Stimulated activated naive B cell treated with anti-CD40 and anti-IgM and Interleukin-4, amounts not matched to agents 10 μg/mL and 1 μg/mL and 100 μg/mL, for 72 hours (primary cell): ENCODE results near the gene PBX1.
"Not testable (repeated sequence)": the region's sequence is repeated elsewhere in the genome, so short reads cannot be mapped to it uniquely, and the experiment has no call there.

Experiments used
- ATAC-seq, 2 donors: fragments of 150-1000 bp; cut with Tn5 transposase; replicated peaks; 2 replicates each; pipeline ENCODE4 v1.10.0; 2021; ENCODE audit warnings: moderate library complexity in 1 of 2
- DNase-seq: peaks from one replicate; pipeline ENCODE4 v3.0.0; 2021
- H3K27ac Mint-ChIP-seq: one replicate; pipeline ENCODE4 v1.8.0; 2022; ENCODE audit warnings: mild to moderate bottlenecking, mixed read lengths
- H3K27me3 Mint-ChIP-seq, 2 donors: one replicate each; pipeline ENCODE4 v1.8.0; 2022; ENCODE audit warnings: mixed read lengths in 2 of 2
- H3K36me3 Mint-ChIP-seq, 2 donors: one replicate each; pipeline ENCODE4 v1.8.0; 2022; ENCODE audit warnings: mixed read lengths in 2 of 2, mild to moderate bottlenecking in 1 of 2
- H3K4me1 Mint-ChIP-seq, 2 donors: one replicate each; pipeline ENCODE4 v1.8.0; 2022; ENCODE audit warnings: mixed read lengths in 2 of 2, mild to moderate bottlenecking in 1 of 2
- H3K4me3 Mint-ChIP-seq, 2 donors: one replicate each; pipeline ENCODE4 v1.8.0; 2022; ENCODE audit warnings: mild to moderate bottlenecking in 2 of 2, mixed read lengths in 2 of 2, moderate library complexity in 1 of 2
- H3K9me3 Mint-ChIP-seq, 2 donors: one replicate each; pipeline ENCODE4 v1.8.0; 2022; ENCODE audit warnings: mixed read lengths in 2 of 2, mild to moderate bottlenecking in 1 of 2

The PBX1 gene

DNA sequence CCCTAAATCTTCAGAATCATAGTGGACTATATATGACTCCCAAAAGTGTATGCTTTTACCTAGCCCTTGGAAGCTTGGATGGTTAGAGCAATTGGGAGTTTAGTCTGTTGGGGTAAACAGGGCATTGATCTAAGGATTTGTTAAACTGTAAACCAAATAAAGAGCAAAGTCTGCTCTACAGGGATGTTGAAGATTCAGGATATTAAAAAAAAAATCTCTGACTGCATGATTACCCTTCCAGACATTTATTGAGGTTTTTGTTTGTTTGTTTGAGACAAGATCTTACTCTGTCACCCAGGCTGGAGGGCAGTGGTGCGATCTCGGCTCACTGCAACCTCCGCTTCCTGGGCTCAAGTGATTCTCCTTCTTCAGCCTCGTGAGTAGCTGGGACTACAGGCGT lies 31.6 kb downstream of the PBX1 start:
- Mint-ChIP-seq H3K27me3 (peaks cover 8 to 35% of the 10 kb centered on the region in 2 donors), H3K9me3 (peaks cover 0 to 4% of the 10 kb centered on the region in 2 donors), H3K4me3 (no peak overlapping the region), H3K4me1 (no peaks in the 10 kb centered on the region), H3K27ac (no peak overlapping the region), H3K36me3 (no peaks in the 10 kb centered on the region)
- DNase-seq, result no peak
- no peak for ATAC-seq

DNA sequence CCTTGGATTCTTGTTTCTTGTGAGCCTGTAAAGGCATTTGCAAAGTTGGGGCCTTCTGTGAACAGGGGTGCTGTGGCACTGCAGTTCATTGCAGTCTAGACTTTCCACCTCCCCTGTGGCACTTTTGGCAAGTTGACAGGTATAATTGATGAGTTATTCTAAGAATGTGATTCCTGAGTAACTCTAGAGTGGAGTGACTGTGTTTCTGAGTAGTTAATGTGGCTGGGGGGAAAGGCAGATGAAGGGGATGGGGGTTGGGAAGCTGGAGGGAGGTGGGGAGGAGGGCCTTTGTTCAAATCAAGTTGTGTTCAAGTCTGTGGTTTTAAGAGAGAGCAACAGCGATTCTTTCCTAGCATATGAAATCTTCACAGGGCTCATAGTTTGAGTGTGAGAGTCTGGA lies 32.9 kb downstream of the PBX1 start:
- ATAC-seq (no peak), DNase-seq (no peak)
- H3K4me3 Mint-ChIP-seq, result no peak overlapping the region
- no peaks in the 10 kb centered on the region for H3K36me3 Mint-ChIP-seq
- peaks cover 0 to 1% of the 10 kb centered on the region in 2 donors for H3K9me3 Mint-ChIP-seq
- peaks cover 4 to 25% of the 10 kb centered on the region in 2 donors for H3K27me3 Mint-ChIP-seq
- no peaks in the 10 kb centered on the region for H3K4me1 Mint-ChIP-seq
- no peak overlapping the region for H3K27ac Mint-ChIP-seq

DNA sequence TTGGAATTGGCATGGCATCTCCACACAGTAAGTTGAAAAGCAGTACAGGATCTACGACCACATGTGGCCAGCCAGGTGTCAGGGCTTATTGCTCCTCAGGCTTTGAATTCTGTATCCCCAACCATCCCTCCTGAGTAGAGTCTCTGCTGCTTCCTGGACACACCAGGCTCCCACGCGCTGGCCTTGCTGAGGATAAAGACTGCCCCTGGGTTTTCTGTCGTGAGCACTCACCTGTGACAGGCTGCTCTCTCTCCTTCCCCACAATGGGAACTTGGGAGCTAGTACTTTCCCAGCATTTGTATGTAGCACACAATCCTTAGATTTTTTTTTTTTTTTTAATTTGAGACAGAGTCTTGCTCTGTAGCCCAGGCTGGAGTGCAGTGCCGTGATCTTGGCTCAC lies 33.6 kb downstream of the PBX1 start:
- ATAC-seq (no peak), DNase-seq (no peak)
- Mint-ChIP-seq H3K27ac (no peak overlapping the region), H3K36me3 (no peaks in the 10 kb centered on the region), H3K27me3 (peaks cover 4 to 19% of the 10 kb centered on the region in 2 donors), H3K9me3 (peaks cover 0 to 1% of the 10 kb centered on the region in 2 donors), H3K4me1 (no peaks in the 10 kb centered on the region), H3K4me3 (no peak overlapping the region)

DNA sequence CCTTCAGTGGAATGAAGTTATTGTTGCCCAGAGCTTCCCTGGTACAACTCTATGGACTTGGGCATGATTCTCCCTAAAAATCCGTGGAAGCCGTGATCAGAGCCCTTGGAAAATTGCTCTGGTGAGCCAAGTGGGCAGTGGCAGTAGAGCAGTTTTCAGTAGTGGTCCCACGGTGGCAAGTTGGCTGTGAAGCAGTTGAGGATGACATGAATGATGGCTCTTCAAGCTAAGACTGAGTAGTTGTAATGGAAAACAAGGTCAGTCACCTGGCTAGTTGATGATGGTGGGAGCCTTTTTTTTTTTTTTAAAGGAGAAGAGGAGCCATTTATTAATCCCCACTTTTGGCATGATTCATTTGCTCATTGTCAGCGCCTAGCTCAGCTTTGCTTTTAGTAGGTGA lies 36.2 kb downstream of the PBX1 start:
- H3K27me3 Mint-ChIP-seq, result peaks cover 0 to 4% of the 10 kb centered on the region in 2 donors
- ATAC-seq, result no peak
- no peaks in the 10 kb centered on the region for H3K4me1 Mint-ChIP-seq
- H3K9me3 Mint-ChIP-seq, result peaks cover 0 to 1% of the 10 kb centered on the region in 2 donors
- H3K4me3 Mint-ChIP-seq, result no peak overlapping the region
- DNase-seq, result no peak
- no peak overlapping the region for H3K27ac Mint-ChIP-seq
- H3K36me3 Mint-ChIP-seq, result no peaks in the 10 kb centered on the region

GRCh38 chr1:164596172-164596571 lies 37.2 kb downstream of the PBX1 start:
- H3K27ac Mint-ChIP-seq, result no peak overlapping the region
- no peaks in the 10 kb centered on the region for H3K36me3 Mint-ChIP-seq
- H3K4me1 Mint-ChIP-seq, result no peaks in the 10 kb centered on the region
- DNase-seq, result no peak
- peaks cover 0 to 1% of the 10 kb centered on the region in 2 donors for H3K9me3 Mint-ChIP-seq
- peaks cover 0 to 4% of the 10 kb centered on the region in 2 donors for H3K27me3 Mint-ChIP-seq
- no peak for ATAC-seq
- no peak overlapping the region for H3K4me3 Mint-ChIP-seq

- no peaks in the 10 kb centered on the region for H3K36me3 Mint-ChIP-seq
- no peaks in the 10 kb centered on the region for H3K9me3 Mint-ChIP-seq
- no peak overlapping the region for H3K27ac Mint-ChIP-seq
- no peaks in the 10 kb centered on the region for H3K4me1 Mint-ChIP-seq
- H3K4me3 Mint-ChIP-seq, result no peak overlapping the region
- DNase-seq, result no peak
- H3K27me3 Mint-ChIP-seq, result peaks cover 0 to 4% of the 10 kb centered on the region in 2 donors
- no peak for ATAC-seq
Observed at GRCh38 chr1:164598719-164599118, 39.7 kb downstream of the PBX1 start.

DNA sequence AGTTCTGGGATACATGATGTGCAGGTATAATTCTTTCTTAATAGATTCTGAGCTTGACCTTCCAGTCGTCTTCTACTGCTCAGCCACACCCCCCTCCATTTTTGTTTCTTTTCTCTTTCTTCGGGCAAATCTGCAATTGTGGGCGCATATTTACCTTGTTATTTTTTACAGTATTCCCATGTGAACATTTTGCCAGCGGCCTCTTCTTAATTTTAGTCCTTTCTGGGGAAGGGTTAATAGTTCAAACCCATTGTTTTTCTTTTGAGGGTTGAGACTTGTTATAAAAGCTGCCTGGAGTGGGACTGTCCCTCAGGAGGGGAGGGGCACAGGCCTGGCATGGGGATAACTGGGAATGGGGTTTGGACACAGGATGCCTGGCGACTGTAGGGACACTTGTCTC lies 40.3 kb downstream of the PBX1 start:
- ATAC-seq, result no peak
- Mint-ChIP-seq H3K27ac (no peak overlapping the region), H3K4me1 (no peaks in the 10 kb centered on the region), H3K27me3 (peaks cover 0 to 4% of the 10 kb centered on the region in 2 donors), H3K36me3 (no peaks in the 10 kb centered on the region), H3K9me3 (no peaks in the 10 kb centered on the region), H3K4me3 (no peak overlapping the region)
- DNase-seq, result no peak

DNA sequence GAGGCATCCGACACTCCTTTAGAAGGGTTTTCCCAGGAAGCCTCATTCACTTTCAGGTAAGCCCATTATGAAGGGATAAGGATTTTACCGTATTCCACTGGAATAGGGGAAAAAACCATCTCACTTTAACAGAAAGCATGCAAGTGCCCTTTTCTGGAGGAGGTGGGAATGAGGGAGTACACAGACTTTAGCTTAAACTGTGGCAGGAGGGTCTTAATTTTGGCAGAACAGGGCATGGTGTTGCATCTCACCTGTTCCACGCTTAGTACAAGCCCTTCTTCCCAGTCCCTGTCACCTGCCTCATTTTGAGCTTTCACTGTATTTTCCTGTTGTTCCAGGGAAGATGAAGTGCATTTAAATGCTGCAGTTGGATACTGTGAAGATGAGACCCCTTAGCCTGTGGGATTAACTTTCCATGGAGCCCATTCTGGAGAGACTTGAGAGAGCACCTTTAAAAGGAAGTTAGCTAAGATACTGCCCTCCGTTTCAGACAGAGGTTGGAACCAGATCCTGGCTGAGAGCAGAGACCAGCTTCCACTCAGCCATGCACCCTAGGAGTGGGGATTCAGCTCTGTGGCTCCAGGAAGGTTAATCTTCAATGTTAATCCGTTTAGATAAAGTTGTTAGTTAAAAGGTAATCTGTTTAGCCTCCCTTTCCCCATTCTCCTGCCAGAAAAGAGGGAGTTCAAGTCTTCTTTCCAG lies 42.6 kb downstream of the PBX1 start:
- no peak for DNase-seq
- Mint-ChIP-seq H3K4me3 (no peak overlapping the region), H3K36me3 (no peaks in the 10 kb centered on the region), H3K9me3 (no peaks in the 10 kb centered on the region), H3K4me1 (no peaks in the 10 kb centered on the region), H3K27me3 (peaks cover 0 to 4% of the 10 kb centered on the region in 2 donors), H3K27ac (no peak overlapping the region)
- no peak for ATAC-seq

DNA sequence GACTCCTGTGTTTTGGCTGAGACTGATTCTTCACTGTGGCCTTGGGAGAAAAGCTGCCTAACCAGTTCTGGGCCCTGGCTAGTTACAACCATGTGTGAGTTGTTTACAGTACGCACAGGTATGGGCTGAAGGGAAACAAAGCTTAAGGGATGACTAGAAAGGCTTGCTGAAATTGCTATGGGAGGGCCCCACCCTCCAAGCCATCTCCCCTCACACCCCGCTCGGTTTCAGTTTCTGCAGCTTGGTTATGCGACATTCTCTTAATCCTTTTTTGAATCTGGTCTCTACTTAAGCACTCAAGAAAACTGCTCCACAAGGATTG lies 43.1 kb downstream of the PBX1 start:
- no peak overlapping the region for H3K4me3 Mint-ChIP-seq
- no peaks in the 10 kb centered on the region for H3K36me3 Mint-ChIP-seq
- no peak for DNase-seq
- ATAC-seq, result no peak
- no peak overlapping the region for H3K27ac Mint-ChIP-seq
- peaks cover 0 to 4% of the 10 kb centered on the region in 2 donors for H3K27me3 Mint-ChIP-seq
- H3K4me1 Mint-ChIP-seq, result no peaks in the 10 kb centered on the region
- no peaks in the 10 kb centered on the region for H3K9me3 Mint-ChIP-seq

GRCh38 chr1:164602480-164603093 lies 43.6 kb downstream of the PBX1 start:
- H3K4me3 Mint-ChIP-seq, result no peak overlapping the region
- H3K27me3 Mint-ChIP-seq, result peaks cover 0 to 4% of the 10 kb centered on the region in 2 donors
- no peak overlapping the region for H3K27ac Mint-ChIP-seq
- no peak for DNase-seq
- no peaks in the 10 kb centered on the region for H3K9me3 Mint-ChIP-seq
- H3K4me1 Mint-ChIP-seq, result no peaks in the 10 kb centered on the region
- H3K36me3 Mint-ChIP-seq, result no peaks in the 10 kb centered on the region
- no peak for ATAC-seq

GRCh38 chr1:164603805-164604204 lies 44.8 kb downstream of the PBX1 start:
- H3K27me3 Mint-ChIP-seq, H3K36me3 Mint-ChIP-seq, H3K9me3 Mint-ChIP-seq, H3K27ac Mint-ChIP-seq, DNase-seq, H3K4me3 Mint-ChIP-seq, H3K4me1 Mint-ChIP-seq, ATAC-seq: not testable (repeated sequence)

DNA sequence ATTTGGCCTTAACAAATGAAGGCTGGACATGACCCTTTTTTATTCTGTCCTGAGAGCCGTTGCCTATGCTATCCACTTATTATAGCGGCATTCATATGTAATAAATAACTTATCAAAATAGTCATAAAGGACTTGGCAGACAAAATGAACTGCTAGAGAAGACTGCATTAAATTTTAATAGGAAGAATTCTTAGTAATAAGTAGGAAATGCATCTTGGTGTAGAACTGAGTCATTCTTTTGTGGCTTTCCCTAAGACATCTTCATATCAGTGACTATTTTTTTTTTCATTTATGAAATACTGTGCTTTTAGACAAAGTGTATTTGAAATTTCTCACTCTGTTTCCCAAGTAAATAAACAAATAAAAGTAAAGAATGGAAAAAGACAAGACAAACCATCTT lies 45.6 kb downstream of the PBX1 start:
- Mint-ChIP-seq H3K9me3 (no peaks in the 10 kb centered on the region), H3K4me3 (no peak overlapping the region)

DNA sequence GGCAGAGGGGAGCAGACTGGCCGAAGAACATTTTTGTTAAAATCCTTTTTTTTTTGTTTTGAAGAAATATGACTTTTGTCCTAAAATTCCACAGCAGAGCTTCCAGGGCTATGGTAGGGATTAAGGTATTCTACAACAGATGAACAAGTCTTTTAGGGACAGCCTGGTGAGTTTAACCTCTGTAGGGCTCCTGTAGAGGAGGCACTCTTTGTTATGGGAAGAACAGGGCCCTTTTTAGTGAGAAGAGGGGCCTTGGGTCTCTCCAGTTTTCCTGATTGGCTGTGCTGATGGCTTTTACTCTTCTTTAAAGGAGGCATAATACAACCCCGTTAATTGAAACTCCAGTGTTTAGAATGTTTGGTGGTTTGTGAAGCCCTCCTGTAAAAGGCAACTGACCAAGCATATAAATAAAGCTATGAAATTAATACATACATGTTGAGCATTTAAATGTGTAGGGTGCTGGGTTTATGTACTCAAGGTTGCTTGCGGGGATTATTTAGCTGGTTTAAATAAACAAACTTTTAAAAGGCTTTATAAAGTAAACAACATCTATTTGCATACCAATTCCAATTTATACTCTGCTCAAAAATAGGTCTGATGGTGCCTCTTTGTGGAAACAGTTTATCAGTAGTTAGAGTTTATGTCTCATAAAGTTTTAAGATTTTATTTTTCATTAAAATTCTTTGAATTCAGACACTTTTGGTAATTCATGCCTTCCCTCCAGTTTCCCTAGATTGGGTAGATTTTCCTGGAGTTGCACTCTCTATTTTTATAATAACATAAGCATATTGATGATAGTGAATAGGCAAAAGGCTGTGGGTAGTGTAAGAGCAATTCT lies 46.5 kb downstream of the PBX1 start:
- H3K27me3 Mint-ChIP-seq, result peaks cover 0 to 4% of the 10 kb centered on the region in 2 donors
- H3K36me3 Mint-ChIP-seq, result no peaks in the 10 kb centered on the region
- H3K4me1 Mint-ChIP-seq, result no peaks in the 10 kb centered on the region
- H3K9me3 Mint-ChIP-seq, result no peaks in the 10 kb centered on the region
- no peak overlapping the region for H3K27ac Mint-ChIP-seq
- ATAC-seq, result no peak
- DNase-seq, result no peak
- no peak overlapping the region for H3K4me3 Mint-ChIP-seq

More for the DNA sequence above, 45.6 kb downstream of the PBX1 start:
- Mint-ChIP-seq H3K27ac (no peak overlapping the region), H3K4me1 (no peaks in the 10 kb centered on the region), H3K27me3 (peaks cover 0 to 4% of the 10 kb centered on the region in 2 donors), H3K36me3 (no peaks in the 10 kb centered on the region)
- ATAC-seq (no peak), DNase-seq (no peak)

DNA sequence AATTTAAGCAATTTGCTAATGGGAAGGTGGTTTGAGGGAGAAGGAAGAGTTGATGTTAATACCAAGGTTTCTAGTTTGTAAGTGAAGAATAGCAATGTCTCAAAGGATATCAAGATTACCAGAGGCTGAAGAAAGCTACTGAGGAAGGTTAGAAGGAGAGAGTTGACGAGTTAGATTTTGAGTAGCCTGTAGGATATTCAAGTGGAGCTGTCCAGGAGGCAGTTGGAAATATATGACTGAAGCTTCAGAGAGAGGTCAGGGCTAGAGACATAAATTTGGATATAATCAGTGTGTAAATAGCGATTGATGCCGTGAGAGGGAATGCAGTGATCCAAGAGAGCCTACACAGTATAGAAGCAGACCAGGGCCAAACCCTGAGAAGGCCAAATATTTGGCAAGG lies 48.4 kb downstream of the PBX1 start:
- Mint-ChIP-seq H3K27me3 (no peaks in the 10 kb centered on the region), H3K4me1 (no peaks in the 10 kb centered on the region), H3K27ac (no peak overlapping the region), H3K9me3 (no peaks in the 10 kb centered on the region), H3K36me3 (no peaks in the 10 kb centered on the region), H3K4me3 (no peak overlapping the region)
- ATAC-seq, result no peak
- DNase-seq, result no peak

DNA sequence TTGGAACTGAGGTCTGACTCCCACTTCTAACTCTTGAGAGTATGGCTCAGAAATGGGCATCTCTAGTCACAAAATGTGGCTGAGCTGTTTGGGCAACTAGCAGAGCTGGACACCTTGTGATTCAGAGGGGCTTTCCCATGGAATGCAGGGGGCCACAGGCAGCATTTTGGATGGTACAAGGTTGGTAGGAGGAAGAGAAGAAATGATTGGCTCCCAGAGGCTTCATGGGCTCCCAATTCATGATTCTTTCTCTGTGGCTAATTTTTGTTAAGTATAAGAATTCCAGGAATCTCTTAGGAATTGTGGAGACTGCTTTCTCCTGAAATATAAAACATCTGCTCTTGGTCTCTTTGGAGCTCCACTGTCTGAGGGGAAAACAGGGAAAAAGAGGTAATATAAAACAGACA lies 49.7 kb downstream of the PBX1 start:
- ATAC-seq, result no peak
- Mint-ChIP-seq H3K9me3 (no peaks in the 10 kb centered on the region), H3K36me3 (no peaks in the 10 kb centered on the region), H3K4me1 (no peaks in the 10 kb centered on the region), H3K4me3 (no peak overlapping the region), H3K27ac (no peak overlapping the region), H3K27me3 (no peaks in the 10 kb centered on the region)
- no peak for DNase-seq
